ENCODE data around the gene CADM1. TPM values are rescaled to one million over a fixed set of nuclear protein-coding genes. Genes with fewer than 3 reads are reported as not detected.

The CADM1 gene
- total and polyA plus RNA-seq, 7 donors, result 0.69 to 25.2 (median 15.6) TPM

- DNase-seq, result no peak
- 11 to 43% methylated on average over 1 of the region's 1 CpG for WGBS, 2 donors
- no peaks in the 10 kb centered on the region for H3K27me3 ChIP-seq
- no peak overlapping the region for H3K4me3 ChIP-seq
- H3K27ac ChIP-seq, result no peak overlapping the region
- no peak for TF ChIP-seq POLR2AphosphoS5 (IDR thresholded peaks at IDR 0.05)
- no peak for TF ChIP-seq CTCF (IDR thresholded peaks at IDR 0.05)
- no peak for TF ChIP-seq EP300 (IDR thresholded peaks at IDR 0.05)
- TF ChIP-seq POLR2A (IDR thresholded peaks at IDR 0.05), result no peak
- H3K9me3 ChIP-seq, result no peaks in the 10 kb centered on the region
- H3K36me3 ChIP-seq, result no peaks in the 10 kb centered on the region
- peaks cover 0 to 4% (median 0%) of the 10 kb centered on the region in 4 donors for H3K4me1 ChIP-seq
- intact Hi-C loops (cut with DNase I), result no loop called here
Measured at GRCh38 chr11:115379528-115379927, 124.7 kb downstream of the CADM1 start.

GRCh38 chr11:115378557-115378956 lies 125.7 kb downstream of the CADM1 start:
- H3K4me1 ChIP-seq, result no peaks in the 10 kb centered on the region
- no peaks in the 10 kb centered on the region for H3K36me3 ChIP-seq
- H3K9me3 ChIP-seq, result no peaks in the 10 kb centered on the region
- no peak overlapping the region for H3K27ac ChIP-seq
- no peak overlapping the region for H3K4me3 ChIP-seq
- WGBS, 2 donors, result 66 to 82% methylated on average over 4 of the region's 4 CpGs
- no peak for DNase-seq
- TF ChIP-seq CTCF (IDR thresholded peaks at IDR 0.05), result no peak
- no peak for TF ChIP-seq EP300 (IDR thresholded peaks at IDR 0.05)
- no peak for TF ChIP-seq POLR2A (IDR thresholded peaks at IDR 0.05)
- TF ChIP-seq POLR2AphosphoS5 (IDR thresholded peaks at IDR 0.05), result no peak
- intact Hi-C loops (cut with DNase I), result no loop called here
- no peaks in the 10 kb centered on the region for H3K27me3 ChIP-seq

GRCh38 chr11:115377882-115378296 lies 126.3 kb downstream of the CADM1 start:
- no peak overlapping the region for H3K4me3 ChIP-seq
- 91 to 96% methylated on average over 4 of the region's 4 CpGs for WGBS, 2 donors
- H3K4me1 ChIP-seq, result no peaks in the 10 kb centered on the region
- intact Hi-C loops (cut with DNase I), result no loop called here
- H3K9me3 ChIP-seq, result no peaks in the 10 kb centered on the region
- DNase-seq, result no peak
- H3K27ac ChIP-seq, result no peak overlapping the region
- H3K36me3 ChIP-seq, result no peaks in the 10 kb centered on the region
- H3K27me3 ChIP-seq, result no peaks in the 10 kb centered on the region
- TF ChIP-seq EP300 (IDR thresholded peaks at IDR 0.05), result no peak
- no peak for TF ChIP-seq POLR2AphosphoS5 (IDR thresholded peaks at IDR 0.05)
- TF ChIP-seq POLR2A (IDR thresholded peaks at IDR 0.05), result no peak
- no peak for TF ChIP-seq CTCF (IDR thresholded peaks at IDR 0.05)

GRCh38 chr11:115368616-115369015 lies 135.6 kb downstream of the CADM1 start:
- intact Hi-C loops (cut with DNase I), result no loop called here
- Histone ChIP-seq H3K27ac (no peak overlapping the region), H3K4me1 (no peaks in the 10 kb centered on the region), H3K36me3 (no peaks in the 10 kb centered on the region), H3K27me3 (no peaks in the 10 kb centered on the region), H3K9me3 (no peaks in the 10 kb centered on the region), H3K4me3 (no peak overlapping the region)
- no peak for DNase-seq
- TF ChIP-seq POLR2AphosphoS5 (IDR thresholded peaks at IDR 0.05), result no peak
- TF ChIP-seq EP300 (IDR thresholded peaks at IDR 0.05), result no peak
- no peak for TF ChIP-seq POLR2A (IDR thresholded peaks at IDR 0.05)

- H3K4me3 ChIP-seq, result no peak overlapping the region
- 94 to 95% methylated on average over 5 of the region's 5 CpGs for WGBS, 2 donors
- no peak overlapping the region for H3K27ac ChIP-seq
- TF ChIP-seq EP300 (IDR thresholded peaks at IDR 0.05), result no peak
- TF ChIP-seq CTCF (IDR thresholded peaks at IDR 0.05), result no peak
- no peak for TF ChIP-seq POLR2AphosphoS5 (IDR thresholded peaks at IDR 0.05)
- no peak for TF ChIP-seq POLR2A (IDR thresholded peaks at IDR 0.05)
- intact Hi-C loops (cut with DNase I), result no loop called here
- H3K36me3 ChIP-seq, result no peaks in the 10 kb centered on the region
- no peaks in the 10 kb centered on the region for H3K27me3 ChIP-seq
- H3K9me3 ChIP-seq, result no peaks in the 10 kb centered on the region
- no peaks in the 10 kb centered on the region for H3K4me1 ChIP-seq
- DNase-seq, result no peak
Measured at GRCh38 chr11:115366826-115367225, 137.4 kb downstream of the CADM1 start.
